HG03565 (cell line): ENCODE measurements around the gene LAMA3.

Experiments used
- ATAC-seq: cut with Tn5 transposase; IDR thresholded peaks from one replicate; pipeline ENCODE4 v1.9.1; 2021; ENCODE audit warnings: mild to moderate bottlenecking, moderate library complexity; ENCODE audit not compliant: unreplicated experiment

LAMA3 gene

DNA sequence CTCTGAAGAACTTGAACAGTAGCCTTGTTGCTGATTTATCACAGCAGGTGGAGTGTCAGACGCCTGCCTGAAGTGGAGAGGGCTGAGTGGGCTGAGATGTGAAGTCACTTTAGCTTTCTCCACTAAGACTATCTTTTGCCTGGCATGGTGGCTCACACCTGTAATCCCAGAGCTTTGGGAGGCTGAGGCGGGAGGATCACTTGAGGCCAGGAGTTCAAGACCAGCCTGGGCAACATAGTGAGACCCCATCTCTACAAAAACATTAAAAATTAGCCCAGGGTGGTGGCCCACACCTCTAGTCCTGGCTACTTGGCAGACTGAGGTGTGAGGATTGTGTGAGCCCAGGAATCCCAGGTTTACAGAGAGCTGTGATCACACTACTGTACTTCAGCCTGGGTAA is 264.7 kb downstream of the LAMA3 start:
- no peak for ATAC-seq

GRCh38 chr18:23956483-23956882 is 267.2 kb downstream of the LAMA3 start:
- ATAC-seq = no peak

DNA sequence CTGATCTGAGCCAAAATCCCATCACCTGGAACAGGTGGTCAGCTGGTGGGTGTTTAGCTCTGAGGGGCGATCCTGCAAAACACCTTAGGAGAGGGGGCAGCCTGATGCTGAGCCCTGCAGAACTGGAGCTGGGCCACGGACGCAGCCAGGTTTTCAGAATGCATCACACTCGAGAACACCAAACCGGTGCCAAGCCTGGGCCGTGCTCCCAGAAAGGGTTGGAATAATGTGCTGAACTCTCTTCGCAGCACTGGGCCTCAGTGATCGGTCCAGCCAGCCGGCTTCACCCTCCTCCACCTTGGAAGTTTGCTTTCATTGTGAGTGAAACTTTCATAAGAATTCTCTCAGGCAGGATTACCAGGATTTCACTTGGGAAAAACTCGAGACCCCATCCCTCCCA is 268.8 kb downstream of the LAMA3 start:
- ATAC-seq = no peak

DNA sequence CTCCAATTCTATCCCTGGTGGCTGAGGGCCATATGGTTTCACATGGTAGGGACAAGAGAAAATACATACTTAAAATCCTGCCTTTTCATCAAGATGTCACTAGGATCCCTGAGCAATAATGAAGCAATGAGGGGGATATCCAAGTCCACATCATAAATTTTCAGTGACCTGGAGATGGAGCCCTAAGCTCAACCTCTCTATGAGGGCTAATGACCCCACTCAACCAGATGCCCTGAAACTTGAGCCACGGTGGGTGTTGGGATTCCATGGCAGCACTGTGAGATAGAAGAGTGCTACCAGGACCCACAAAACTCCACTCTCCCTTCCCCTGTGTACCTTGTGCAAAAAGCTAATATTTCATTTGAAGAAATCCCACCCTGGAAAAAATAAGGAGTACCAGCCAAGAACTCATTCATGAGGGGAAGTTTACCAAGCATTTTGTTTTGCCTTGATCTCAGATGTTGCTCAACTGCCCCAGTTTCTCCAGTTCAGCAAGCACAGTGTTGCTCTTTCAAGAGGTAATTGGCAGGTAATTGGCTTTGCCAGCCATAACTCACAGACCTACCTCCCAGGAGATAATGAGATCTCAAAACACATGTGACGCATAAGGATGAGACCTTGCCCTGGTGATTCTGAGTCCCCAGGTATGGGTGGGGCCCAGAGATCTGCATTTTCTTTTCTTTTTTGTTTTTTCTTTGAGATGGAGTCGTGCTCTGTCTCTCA is 274.4 kb downstream of the LAMA3 start:
- ATAC-seq = no peak

DNA sequence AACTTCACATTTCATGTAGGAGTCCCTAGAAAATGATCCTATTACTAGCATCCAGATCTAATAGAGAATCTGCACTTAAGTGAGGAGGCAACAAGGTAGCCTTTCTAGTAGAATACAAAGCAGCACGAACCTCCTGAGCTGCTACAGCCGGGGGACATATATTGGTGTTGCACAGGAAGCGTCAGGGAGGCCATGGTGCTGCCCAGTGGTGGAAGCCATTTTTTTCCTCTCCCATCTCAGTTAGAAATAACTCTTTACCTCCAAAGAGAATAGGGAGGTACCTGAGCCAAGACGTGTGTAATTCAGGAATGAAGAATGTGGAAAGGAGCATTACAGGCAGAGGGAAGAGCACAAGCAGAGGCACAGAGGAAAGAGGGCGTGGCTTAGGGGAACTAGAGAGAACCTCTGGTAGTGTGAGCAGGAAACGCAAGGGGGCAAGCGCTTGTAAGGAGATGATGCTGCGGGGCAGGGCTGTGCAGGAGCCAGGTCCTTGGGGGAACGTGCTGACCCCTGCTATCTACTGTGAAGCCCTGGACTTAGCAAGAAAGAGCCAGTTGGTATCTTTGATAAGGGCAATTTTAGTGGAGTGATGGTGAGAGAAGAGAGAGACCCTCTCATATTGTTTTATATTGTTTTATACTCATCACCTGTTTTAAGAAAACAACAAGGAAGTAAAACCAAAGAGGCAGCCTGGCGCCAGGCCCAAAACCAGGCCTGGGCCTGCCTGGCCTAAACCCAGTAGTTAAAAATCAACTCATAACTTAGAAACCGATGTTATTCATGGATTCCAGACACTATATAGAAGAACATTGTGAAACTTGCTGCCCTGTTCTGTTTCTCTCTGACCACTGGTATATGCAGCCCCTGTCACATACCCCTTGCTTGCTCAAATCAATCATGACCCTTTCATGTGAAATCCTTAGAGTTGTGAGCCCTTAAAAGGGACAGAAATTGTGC is 275.3 kb downstream of the LAMA3 start:
- ATAC-seq = no peak

GRCh38 chr18:23966909-23967308 is 277.7 kb downstream of the LAMA3 start:
- ATAC-seq = no peak

GRCh38 chr18:23967321-23968089 is 278.3 kb downstream of the LAMA3 start:
- ATAC-seq = peak; percentile 56

GRCh38 chr18:23968638-23969604 is 279.7 kb downstream of the LAMA3 start:
- no peak for ATAC-seq

DNA sequence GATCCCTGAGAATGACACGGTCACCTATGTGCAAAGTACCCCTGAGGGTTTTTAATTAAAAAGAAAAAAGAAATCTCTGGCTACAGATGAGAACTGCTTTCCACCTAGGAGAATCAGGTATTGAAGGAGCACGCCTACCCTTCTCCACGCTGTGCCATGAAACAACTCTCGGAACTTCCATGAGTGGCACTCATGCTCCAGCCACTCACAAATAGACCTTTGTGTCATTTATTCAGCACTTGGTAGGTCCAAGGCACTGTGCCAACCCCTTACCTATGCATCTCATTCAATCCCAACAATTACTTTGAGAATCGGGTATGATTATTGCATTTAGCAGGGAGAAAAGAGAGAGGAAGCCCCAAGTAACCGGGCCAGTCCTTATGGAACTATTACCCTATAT is 280.4 kb downstream of the LAMA3 start:
- ATAC-seq = no peak

GRCh38 chr18:23970161-23971096 is 281.2 kb downstream of the LAMA3 start:
- no peak for ATAC-seq

GRCh38 chr18:23971097-23971440 is 281.8 kb downstream of the LAMA3 start:
- ATAC-seq = no peak

DNA sequence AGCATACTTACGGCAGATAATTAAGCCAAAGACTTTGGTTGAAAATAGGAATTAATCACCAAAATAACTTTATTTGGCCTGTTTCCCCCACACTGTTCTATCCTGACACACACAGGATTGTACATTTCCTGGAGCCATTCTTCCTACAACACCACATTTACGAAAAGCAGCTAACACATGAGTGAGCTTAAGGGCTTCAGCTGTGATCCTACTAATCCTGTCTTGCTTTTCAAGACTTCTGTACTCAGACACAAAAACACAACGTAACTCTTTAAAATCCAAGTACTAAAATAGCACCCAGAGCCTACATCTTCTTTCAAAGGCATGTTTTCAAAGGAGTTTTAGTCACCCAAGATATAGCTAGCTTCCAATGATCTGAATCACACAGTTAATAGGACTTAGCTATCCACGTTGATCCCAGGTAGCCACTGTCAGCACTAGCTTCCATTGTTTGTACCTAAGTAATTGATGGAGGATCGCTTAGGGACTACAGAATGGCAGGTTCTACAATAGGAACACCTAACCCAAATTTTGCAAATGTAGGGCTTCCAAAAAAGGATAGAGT is 282.5 kb downstream of the LAMA3 start:
- ATAC-seq = no peak

DNA sequence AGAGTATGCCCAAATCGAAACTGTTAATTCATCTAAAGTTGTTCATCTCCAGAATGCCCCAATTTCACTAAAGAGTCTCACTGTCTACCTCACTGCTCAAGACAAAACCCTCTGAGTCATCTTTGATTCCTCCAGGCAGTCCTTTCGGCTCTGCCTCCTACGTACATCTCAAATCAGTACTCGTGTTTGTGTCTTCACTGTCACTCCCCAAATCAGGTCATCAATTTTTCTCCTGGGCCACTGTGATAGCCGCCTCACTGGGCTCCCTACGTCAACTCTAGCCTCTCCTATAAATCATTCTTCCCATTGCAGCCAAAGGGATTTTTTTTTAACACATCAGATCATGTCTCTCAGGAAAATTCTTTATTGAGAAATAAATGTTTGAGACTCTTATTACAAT is 283.2 kb downstream of the LAMA3 start:
- peak; percentile 82 for ATAC-seq

GRCh38 chr18:23977103-23977502 is 287.9 kb downstream of the LAMA3 start:
- no peak for ATAC-seq

DNA sequence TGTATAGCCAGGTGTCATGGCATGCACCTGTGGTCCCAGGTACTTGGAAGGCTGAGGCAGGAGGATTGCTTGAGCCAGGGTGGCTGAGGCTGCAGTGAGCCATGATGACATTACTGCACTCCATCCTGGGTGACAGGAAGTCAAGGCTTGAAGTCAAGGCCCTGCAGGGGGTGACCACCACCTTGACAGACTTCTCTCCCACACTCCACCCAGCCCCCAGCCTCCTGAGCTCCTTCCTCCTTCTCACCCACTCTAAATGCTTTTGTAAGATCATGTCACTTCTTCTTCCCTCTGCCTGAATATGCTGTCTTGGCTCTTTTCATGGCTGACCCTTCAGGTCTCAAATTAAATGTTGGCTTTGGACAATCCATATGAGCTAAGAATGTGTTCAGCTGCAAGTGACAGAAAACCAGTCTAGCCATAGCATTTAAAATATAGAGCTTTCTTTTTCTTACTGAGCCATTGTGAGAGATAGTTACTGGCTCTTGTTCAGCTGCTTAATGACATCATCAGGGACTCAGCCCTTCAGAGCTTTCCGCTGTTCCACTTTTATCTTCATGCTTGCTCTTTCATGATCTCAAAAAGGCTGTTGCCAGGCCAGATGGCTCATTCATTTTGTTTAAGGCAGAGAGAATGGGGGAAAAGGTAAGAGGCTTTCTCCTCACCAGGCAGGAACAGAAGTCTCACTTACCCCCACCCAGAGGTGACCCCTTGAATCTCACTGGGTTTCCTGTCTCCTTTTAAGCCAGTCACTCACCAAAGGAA is 288.6 kb downstream of the LAMA3 start:
- no peak for ATAC-seq

GRCh38 chr18:23981369-23981980 is 292.2 kb downstream of the LAMA3 start:
- ATAC-seq = peak; percentile 88

DNA sequence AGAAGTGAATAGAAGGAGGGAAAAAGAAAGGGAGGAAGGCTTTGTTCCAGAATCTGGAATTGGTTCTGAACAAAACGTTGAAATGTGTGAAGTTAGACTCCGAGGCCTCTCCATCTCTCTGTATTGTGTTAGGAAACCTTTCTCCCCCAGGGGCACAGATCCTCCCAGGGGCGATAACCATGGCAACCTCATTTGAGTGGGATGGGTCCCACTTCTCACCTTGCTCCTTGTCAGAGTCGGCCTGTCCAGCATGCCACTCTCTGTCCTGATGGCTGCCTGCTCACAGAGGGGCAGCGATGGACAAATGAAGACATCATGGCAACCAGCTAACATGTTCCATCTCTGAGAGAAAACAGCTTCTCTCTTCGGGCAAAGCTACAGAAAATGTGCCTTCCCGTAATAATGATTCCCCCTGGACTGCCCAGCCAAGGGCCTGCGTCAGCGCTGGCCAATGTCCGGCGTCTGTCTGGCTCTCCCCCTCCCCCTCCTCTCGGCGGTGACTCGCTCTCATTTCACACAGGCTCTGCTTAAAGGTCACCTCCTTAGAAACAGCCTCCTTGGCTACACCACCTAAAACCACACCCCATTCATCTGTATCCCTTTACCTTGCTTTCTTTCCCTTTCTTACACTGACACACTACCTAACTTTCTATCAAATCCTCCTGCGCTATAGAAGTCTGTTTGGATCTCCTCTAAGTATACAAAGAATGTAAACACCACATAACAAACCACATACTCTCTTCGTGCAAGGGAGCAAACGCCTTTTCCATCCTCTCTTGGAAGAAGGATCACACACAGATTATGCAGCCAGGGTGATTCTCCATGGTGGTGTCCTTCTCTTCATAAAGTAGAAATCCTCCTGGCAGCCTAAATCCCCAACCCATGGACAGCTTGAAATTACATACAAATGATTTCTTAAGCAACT is 293.2 kb downstream of the LAMA3 start:
- ATAC-seq = no peak
